Body of pancreas (tissue), 4 donors: Measurements from ENCODE around the gene RIPPLY1.

Source experiments
- CTCF ChIP-seq, 7 experiments: fragments of 450-650 bp in 4 of 7; fragments of 200-600 bp in 3 of 7; sonication (generic) in 3 of 7; IDR thresholded peaks; one replicate each; pipeline ENCODE4 v1.5.1; 2016 to 2019; ENCODE audit warnings: antibody characterized with exemption in 7 of 7
- POLR2A ChIP-seq, 3 donors: fragments of 450-650 bp; IDR thresholded peaks; one replicate each; pipeline ENCODE4 v1.6.1; 2016; ENCODE audit warnings: antibody characterized with exemption in 3 of 3, mild to moderate bottlenecking in 2 of 3

DNA sequence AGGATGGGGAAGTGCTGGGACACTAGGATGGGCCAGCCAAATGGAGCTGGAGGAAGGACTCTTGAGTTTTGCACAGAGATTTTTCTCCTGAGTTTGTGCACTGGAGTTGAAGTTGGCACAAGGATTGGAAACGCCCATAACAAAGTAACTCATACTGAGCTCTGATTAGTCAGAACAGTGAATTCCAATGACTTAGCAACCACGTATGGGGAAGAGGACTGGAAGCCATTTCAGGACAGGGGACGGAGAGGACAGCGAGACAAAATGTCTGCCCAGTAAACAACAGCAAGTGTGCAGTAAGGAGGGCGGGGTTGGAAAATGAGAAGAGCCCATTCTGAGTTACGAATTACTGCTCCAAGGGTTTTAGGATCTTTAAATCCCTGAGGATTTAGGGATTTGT lies 5.9 kb downstream of the RIPPLY1 start:
- no peak for TF ChIP-seq CTCF (IDR thresholded peaks at IDR 0.05)
- no peak for TF ChIP-seq POLR2A (IDR thresholded peaks at IDR 0.05)
